Esophagus muscularis mucosa (tissue), 4 donors: Measurements from ENCODE around the gene TRIML2.

Experiments
- EP300 ChIP-seq: sonication (generic); formaldehyde crosslinking; IDR thresholded peaks from one replicate; pipeline ENCODE4 v1.6.1; 2017; ENCODE audit warnings: antibody characterized with exemption
- POLR2A ChIP-seq: fragments of 450-650 bp; IDR thresholded peaks from one replicate; pipeline ENCODE4 v1.6.1; 2017; ENCODE audit warnings: antibody characterized with exemption, moderate library complexity, mild to moderate bottlenecking, low read depth
- POLR2AphosphoS5 ChIP-seq, 2 donors: sonication (generic); formaldehyde crosslinking; IDR thresholded peaks; one replicate each; pipeline ENCODE4 v1.6.1; 2017; ENCODE audit warnings: antibody characterized with exemption in 2 of 2
- TF ChIP-seq, protein P1 (sequence below), 3 experiments: fragments of 200-600 bp in 2 of 3; fragments of 450-650 bp in 1 of 3; sonication (generic) in 2 of 3; IDR thresholded peaks; one replicate each; pipeline ENCODE4 v1.5.1; 2017 to 2019; ENCODE audit warnings: antibody characterized with exemption in 3 of 3, mild to moderate bottlenecking in 2 of 3, moderate library complexity in 1 of 3

DNA sequence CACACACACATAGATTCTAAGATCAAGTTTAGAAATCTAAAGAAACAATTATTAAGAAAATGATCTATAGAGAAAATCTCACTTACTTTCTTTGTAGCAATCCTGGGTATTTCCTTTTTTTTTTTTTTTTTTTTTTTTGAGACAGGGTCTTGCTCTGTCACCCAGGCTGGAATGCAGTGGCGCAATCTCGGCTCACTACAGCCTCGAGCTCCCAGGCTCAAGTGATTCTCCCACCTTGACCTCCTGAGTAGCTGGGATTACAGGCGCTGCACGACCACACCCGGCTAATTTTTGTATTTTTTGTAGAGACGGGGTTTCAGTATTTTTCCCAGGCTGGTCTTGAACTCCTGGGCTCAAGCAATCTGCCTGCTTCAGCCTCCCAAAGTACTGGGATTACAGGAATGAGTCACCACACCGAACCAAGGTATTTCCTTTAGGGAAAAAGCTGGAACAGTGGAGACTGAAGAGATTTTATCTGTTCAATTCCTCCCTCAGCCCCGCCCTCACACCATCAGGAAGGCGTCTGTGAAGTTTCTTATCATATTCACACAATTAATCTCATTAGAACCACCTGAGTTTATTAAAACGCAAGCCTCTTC, at the start of gene TRIML2:
- TF ChIP-seq, protein P1, sequence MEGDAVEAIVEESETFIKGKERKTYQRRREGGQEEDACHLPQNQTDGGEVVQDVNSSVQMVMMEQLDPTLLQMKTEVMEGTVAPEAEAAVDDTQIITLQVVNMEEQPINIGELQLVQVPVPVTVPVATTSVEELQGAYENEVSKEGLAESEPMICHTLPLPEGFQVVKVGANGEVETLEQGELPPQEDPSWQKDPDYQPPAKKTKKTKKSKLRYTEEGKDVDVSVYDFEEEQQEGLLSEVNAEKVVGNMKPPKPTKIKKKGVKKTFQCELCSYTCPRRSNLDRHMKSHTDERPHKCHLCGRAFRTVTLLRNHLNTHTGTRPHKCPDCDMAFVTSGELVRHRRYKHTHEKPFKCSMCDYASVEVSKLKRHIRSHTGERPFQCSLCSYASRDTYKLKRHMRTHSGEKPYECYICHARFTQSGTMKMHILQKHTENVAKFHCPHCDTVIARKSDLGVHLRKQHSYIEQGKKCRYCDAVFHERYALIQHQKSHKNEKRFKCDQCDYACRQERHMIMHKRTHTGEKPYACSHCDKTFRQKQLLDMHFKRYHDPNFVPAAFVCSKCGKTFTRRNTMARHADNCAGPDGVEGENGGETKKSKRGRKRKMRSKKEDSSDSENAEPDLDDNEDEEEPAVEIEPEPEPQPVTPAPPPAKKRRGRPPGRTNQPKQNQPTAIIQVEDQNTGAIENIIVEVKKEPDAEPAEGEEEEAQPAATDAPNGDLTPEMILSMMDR (IDR thresholded peaks at IDR 0.05): no peak
- TF ChIP-seq POLR2AphosphoS5 (IDR thresholded peaks at IDR 0.05) (no peak), POLR2A (no peak), EP300 (no peak)
